GM19240 (cell line): ENCODE measurements around the gene FHDC1.

Experiments used
- DNase-seq: peaks from one replicate; pipeline ENCODE4 v3.0.0; 2011; ENCODE audit warnings: low spot score; ENCODE audit not compliant: insufficient read length

The FHDC1 gene

DNA sequence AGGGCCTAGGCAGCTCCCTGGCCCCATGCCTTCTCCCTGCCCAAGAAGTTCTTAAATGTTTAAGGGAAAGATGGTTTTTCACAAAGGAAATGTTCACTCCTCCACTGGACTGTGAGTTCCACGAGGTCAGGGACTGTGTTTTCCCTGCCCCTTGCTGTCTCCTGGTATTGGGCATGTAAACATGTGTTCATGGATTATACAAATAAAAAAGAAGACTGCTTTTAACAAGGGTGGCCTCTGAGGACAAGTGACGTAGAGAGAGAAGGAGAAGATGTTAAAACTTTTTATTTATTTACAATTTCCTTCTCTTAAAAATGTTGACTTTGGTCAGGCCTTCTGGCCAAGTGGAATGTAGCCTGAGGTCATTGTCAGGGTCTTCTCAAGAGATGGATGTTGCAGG lies 66.0 kb downstream of the FHDC1 start:
- no peak for DNase-seq

DNA sequence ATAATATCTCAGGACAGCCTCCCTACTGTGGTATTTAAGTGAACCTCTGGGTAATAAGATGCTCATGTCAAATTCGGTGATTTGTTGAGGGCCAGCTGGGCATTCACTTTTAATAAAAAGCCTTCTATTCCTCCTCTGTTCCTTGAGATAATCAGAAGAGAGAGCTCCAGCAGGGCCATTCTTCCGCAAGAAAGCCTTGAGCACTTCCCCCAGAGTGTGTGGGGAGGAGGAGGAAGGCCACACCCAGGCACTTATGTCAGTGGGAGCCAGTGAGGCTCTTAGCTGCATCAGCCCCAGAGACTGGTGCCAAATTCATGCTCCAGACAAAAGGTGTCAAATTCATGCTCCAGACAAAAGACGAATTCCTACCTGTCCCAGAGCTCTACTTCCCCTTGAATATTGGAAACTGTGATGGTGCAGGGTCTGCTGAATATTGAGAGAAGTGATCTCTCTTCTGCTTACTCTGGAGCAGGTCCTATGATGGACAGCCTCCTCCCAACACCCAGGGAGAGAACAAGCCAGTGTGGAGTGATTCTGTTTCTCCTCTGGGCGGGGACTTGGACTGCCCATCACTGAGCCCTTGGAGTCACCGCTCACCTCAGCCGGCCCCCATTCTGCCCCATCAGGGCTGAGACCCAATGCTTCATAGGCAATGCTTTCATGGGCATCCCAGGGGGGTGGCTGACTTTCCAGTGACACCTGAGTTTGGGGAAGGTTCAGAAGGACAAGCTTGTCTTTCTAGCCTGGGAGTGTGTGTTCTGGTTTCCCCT lies 68.1 kb downstream of the FHDC1 start:
- no peak for DNase-seq

DNA sequence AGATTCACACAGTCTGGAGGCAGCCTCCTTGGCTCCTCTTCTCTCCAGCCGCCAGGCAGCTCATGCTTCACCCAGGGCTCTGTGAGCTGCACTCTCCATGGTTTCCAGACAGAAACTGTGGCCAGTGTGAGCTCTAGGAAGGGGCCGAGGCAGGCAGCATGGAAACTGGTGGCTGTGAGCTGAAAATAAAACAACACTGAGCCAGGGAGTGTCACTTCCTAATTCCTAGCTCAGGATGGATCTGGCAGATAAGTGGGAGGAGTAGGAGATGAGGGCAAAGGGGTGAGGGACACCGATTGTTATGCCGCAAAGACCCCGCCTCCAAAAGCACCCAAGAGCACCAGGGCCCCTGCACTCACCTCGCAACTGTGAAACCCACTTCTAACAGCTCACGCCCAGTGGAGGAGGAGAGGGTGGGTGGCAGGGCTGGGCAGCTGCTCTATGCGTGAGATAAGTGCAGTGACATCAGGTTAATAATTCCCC lies 69.8 kb downstream of the FHDC1 start:
- no peak for DNase-seq

DNA sequence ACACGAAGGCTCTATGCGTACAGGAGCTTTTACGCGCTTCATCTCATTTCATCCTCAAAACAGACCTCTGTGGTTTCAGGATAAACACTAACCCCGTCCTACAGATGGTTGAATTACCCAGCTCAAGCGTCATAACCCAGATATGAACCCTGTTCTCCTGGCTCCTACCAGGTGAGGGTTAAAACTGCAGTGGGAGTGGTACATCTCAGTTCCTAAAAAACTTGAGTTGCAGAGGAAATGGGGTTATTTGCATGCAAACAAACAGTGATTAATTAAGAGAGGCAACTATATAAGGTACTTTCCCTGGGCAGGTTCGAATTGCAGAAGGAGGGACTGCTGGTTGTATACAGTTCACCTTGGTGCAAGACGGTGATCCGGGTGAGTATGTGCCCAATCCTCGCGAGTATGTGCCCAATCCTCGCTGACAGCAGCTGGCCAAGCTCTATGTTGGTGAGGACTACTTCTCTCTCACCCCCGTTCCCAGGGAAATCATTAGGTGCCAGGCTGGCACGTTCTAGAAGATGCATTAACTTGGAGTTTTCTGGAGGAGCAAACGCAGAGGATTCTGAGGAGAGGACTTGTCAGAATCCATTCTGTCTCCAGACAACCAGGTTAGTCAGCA lies 72.6 kb downstream of the FHDC1 start:
- DNase-seq, result no peak

DNA sequence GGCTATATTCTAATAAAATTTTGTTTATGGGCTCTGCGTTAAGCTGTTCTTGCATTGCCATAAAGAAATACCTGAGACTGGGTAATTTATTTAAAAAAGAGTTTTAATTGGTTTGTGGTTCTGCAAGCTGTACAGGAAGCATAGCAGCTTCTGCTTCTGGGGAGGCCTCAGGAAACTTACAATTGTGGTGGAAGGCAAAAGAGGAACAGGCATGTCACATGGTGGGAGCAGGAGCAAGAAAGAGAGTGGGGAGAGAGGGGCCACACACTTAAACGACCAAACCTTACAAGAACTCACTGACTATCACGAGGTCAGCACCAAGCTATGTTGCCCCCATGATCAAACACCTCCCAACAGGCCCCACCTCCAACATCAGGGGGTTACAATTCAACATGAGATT lies 74.0 kb downstream of the FHDC1 start:
- no peak for DNase-seq

DNA sequence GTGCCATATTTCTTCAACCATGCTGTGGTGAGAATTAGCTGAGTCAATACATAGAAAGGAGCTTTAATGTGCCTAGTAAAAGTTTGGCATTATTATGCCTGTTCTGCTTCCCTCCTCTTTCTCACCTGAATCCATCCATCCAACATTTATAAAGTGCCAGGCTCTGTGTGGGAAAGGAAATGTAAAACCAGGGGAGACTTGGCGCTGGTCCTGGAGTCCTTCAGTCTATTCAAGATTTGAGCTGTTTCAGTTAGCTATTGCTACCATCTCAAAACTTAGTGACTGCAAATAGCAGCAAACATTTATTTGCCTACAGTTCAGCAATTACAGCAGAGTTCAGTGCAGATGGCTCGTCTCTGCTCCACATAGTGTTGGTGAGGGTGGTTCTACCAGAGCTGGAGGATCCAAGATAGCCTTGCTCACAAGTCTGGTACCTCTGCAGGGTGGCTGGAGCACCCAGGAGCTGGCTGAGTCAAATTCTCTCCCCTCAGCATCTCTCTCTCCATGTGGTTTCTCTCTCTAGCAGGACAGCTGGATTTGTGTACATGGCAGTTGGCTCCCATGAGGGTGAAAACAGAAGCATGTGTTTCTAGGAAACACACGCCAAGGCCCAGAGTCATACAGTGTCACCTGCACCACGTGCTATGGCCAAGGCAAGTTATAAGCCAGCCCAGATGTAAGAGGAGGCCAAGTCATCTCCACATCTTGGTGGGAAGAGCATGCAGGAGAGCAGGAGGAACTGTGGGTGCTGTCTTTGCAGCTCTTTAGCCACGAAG lies 77.3 kb downstream of the FHDC1 start:
- DNase-seq, result no peak

DNA sequence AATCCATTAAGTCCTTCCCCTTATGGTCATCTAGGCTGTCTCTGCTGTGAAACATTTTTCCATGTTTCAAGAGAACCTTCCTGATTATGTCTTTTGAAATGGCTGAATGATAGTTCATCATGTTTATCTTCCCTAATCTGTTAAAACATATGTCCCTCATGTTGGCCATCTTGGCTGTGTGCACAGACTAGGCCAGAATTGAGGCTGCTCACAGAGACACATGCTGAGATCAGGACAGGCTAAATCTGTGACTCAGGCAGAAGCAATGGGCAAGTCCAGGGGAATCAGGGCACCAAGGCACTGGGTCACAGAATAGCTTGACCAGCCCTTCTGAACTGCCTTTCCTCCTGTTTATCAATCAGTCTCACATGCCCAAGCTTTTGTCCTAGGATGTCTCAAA lies 78.3 kb downstream of the FHDC1 start:
- no peak for DNase-seq

DNA sequence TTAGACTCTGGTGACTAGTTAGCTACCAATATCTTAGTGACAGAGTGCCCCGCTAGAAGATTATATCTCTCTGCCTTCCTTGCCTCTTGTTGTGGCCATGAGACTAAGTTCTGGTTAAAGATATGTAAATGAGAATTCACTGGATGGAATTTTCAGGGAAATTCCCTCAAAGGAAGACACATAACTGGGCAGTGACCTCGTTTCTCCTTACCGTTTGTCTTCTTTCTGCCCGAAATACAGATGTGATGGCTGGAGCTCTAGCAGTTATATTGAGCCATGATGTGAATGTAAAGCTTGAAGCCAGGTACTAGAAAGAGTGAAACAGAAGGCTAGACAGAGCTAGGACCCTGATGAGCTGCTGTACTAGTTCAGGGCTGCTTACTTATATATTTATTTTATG lies 80.5 kb downstream of the FHDC1 start:
- DNase-seq, result no peak

DNA sequence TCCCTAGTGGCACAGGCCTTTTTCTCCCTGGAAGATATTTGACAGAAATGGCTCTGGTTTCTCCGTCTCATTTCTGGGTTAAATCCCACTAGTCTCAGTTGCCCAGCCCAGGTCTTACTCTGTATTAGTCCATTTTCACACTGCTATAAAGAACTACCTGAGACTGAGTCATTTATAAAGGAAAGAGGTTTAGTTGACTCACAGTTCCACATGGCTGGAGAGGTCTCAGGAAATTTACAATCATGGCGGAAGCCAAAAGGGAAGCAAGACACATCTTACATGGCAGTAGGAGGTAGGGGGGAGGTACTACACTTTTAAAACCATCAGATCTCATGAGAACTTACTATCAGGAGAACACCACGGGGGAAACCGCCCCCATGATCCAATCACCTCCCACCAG lies 81.9 kb downstream of the FHDC1 start:
- no peak for DNase-seq

DNA sequence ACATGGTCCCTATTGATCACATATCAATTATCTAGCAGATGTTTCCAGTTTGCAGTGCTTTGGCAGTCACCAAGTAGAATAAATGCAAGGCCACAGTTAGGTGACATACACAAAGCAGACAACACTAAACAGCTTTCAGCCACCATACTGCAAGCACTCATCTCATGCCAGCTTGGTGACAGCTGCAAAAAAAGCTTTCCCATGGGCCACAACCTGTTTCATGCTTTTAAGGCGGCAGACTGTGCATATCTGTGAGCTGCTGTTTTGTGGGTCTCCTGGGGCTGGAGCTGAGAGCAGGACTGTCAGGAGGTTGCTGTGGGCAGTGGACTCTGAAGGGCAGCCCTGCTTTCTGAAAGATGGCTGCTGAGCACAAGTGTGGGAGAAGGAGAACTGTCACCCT lies 82.6 kb downstream of the FHDC1 start:
- no peak for DNase-seq

DNA sequence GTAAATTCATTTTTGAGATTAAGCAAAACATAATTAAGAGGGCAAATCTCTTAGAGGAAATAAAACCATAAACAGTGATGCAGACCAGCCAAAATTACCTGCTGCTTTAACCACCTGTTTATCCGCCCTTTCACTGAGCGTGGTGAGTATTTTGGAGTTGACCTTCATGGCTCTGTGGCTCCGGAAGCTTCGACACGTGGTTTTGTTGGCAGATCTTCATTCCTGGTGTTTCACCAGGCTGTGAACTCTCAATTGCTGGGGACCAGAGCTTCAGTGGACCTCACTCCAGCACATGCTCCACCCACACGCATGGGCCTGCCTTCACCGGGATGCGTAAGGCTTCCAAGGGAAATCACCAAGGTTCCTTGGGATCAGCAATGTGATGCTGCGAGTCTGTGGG lies 83.8 kb downstream of the FHDC1 start:
- DNase-seq, result no peak

DNA sequence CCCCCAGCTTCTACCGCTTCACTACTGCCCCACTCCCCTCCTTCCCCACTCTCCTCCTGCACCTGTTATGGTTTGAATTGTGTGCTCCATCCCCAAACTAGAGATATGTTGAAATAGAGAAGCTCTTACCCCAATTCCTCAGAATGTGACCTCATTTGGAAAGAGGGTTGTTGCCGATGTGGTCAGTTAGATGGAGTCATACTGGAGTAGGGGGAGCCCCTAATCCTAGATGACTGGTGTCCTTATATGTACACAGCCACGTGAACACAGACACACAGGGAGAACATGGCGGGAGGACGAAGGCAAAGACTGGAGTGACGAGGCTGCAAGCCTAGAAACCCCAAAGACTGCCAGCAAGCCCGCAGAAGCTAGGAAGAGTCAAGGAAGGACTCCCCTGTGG lies 84.3 kb downstream of the FHDC1 start:
- DNase-seq, result no peak

DNA sequence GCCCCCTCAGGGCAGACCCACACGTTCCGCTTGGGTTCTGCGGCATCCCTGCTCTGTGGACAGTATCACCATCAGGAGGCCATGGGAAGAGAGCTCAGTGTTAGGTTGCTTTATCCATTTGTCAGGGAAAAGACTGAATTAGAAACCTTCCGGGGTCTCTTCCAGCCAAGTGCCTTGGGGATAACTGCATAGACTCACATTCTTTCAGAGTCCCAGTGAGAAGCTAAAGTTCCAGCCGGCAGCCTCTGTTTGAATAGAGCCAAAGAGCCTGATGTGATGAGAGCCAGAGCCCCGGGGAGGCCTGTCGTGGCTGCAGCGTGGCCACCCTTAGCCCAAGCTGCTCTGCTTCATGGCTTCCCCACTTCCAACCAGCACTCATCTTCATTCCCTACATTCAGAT lies 85.2 kb downstream of the FHDC1 start:
- DNase-seq, result no peak

DNA sequence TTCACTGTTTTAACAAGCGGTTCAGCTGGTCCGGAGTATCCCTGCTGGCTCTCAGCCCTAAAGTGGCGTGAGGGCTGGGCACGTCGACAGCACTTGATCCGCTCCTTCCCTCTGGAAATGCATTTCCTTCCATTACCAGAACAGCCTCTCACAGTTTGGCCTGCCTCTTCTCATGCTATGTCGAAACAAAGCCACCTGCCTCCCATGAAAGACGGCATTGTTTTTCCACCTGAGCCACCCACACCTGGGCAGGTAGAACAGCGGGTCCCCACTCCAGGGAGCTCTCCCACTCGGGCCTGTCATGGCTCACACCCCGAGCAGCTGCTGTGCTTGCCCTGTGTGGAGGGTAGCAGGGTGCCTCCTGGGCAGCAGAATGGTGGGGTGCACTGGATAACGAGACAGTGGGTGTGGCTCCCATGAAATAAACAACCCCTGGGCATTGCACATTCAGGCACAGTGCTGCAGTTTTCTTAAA lies 86.2 kb downstream of the FHDC1 start:
- no peak for DNase-seq

DNA sequence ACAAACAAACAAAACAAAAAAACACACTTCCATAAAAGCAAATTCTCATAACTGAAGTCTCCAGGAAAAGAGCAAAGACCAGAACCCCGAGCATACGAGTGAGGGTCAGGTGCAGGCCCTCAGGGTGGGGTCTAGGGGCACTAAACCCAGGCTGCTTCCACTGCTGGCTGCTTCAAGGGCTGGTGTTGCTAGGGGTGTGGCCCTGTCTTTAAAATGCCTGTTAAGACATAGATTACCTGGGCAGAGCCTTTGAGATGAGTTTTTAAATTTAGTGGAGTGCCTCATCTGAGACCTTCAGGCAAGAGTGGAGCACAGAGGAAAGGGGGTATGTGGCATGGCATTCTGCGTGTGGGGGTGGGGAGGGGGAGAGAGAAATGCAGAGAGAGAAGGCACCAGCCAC lies 87.0 kb downstream of the FHDC1 start:
- no peak for DNase-seq

DNA sequence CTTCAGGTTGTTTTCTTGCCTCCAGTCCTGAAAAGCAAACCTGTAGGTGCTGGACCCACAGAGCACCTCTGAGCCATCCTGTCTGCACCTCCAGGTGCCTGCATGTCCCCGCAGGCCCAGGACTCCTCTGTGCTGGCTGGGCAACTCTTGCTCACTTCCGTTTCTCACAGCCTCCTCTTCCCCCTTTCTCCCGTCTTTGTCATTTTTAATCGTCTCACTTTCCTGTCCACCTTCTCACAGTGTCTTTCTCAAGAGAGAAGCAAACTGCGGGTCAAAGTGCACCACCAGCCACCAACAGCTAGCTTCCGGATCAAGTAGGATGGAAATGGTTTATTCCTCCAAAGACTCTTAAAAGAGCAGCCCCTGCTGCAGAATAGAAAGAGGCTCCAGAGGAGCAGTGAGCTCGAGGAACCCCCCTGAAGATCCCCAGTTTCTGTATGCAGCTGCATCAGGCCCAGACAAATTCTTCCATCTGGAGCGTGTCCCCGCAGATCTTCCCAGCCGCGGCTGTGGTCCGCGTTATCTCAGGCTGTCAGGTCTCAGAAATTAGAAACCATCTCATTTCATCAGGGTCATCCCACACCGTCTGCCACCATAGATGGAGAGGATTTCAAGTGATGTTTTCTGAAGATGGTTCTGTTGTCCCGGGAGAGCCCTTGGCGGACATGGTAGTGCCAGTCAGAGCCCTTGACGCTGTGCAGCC lies 87.7 kb downstream of the FHDC1 start:
- DNase-seq, result no peak

DNA sequence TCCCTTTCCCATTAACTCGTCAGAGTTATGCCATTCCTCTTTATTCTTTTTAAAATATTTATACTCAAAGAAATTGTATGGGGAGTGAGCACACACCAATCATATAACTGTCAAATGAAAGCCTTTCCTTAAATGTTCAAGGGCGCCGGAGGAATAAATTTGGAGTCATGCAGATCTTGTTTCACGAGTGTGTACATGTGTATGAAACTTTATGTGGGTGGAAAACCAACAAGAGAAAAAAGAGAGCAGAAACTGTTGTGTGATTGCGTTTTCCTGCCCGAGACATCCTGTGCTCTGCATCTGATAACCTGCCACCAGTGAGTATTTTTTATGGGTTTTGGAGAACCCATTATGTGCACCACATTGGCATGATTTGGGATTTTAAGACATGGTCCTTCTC lies 88.3 kb downstream of the FHDC1 start:
- no peak for DNase-seq

DNA sequence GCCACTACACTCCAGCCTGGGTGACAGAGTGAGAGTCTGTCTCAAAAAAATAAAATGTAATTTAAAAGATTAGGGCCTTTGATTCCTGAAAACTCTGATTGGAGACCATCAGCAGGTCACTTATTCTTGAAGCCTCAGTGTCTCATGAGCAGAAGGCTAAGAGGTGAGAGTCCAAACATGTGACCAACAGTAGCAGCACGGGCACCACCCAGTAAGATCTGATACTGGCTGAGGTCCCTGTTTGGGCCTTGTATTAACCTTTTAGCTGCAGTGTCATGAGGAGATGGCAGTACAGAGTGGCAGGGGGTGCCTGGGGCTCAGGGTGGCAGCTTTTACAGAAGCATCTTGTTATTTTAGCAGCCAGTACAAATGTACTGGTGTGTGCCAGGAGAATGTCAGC lies 89.3 kb downstream of the FHDC1 start:
- no peak for DNase-seq

DNA sequence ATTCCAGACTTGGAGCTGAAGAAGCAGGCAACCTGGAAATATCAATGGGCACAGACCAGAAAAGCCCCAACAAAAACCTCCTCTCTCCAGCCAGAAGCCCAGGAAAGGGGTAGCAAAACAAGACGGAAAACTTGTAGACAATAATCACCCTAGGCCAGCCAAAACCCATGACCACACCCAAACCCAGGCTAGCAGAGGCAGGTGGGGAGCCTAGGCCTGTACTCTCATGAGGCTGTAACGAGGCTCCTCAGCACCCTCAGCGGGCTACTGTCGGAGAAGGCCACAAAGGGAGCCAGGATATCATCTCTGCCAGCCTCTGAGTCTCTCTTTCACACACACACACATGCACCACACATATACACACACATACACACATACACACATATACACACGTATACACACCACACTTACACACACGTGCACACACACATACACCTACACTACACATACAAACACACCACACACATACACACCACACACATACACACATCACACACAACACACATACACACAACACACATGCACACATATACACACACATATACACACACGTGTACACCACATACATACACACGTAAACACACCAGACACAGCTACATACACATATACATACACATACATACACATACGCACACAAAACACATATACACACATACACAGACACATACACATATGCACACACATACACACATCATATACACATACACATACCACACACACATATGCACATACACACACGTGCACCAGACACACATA lies 90.6 kb downstream of the FHDC1 start:
- no peak for DNase-seq

DNA sequence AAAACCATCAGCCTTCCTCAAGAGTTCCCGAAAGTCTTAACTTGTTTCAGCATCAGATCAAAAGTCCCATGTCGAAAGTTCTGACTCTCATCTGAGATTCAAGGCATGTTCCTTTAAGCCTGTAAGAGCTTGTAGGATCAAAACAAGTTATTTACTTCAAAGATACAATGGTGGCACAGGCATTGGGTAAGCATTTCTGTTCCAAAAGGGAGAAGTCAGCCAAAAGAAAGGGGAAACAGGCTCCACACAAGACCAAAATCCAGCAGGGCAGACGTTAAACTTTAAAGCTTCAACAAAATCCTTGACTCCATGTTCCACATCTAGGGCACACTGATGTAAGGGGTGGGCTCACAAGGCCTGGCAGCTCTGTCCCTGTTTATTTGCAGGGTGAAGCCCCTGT lies 91.7 kb downstream of the FHDC1 start:
- no peak for DNase-seq

DNA sequence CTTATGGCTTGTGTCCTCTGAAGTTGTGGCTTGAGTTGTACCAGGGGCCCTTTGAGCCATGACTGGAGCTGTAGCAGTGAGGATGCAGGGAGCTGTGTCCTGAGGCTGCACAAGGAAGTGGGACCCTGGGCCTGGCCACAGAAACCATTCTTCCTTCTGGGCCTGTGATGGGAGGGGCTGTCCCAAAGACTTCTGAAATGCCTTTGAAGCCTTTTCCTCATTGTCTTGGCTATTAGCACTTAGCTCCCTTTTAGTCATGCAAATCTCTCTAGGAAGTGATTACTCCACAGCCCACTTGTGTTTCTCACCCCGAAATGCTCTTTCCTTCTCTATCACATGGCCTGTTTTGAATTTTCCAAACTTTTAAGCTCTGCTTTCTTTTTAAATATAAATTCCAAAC lies 92.4 kb downstream of the FHDC1 start:
- no peak for DNase-seq
